GM23248 (cell line): ENCODE results near the gene ACTL10.

ENCODE experiments used
- EZH2 ChIP-seq: fragments of 200-600 bp; sonication (generic); IDR thresholded peaks from 2 replicates; pipeline ENCODE4 v1.6.1; 2018; ENCODE audit warnings: antibody characterized with exemption, mild to moderate bottlenecking; ENCODE audit not compliant: insufficient read depth, poor library complexity, severe bottlenecking
- EZH2phosphoT487 ChIP-seq: fragments of 200-600 bp; sonication (generic); IDR thresholded peaks from 2 replicates; pipeline ENCODE4 v1.6.1; 2018; ENCODE audit warnings: antibody characterized with exemption, moderate library complexity, mild to moderate bottlenecking, low read depth; ENCODE audit not compliant: insufficient read depth

DNA sequence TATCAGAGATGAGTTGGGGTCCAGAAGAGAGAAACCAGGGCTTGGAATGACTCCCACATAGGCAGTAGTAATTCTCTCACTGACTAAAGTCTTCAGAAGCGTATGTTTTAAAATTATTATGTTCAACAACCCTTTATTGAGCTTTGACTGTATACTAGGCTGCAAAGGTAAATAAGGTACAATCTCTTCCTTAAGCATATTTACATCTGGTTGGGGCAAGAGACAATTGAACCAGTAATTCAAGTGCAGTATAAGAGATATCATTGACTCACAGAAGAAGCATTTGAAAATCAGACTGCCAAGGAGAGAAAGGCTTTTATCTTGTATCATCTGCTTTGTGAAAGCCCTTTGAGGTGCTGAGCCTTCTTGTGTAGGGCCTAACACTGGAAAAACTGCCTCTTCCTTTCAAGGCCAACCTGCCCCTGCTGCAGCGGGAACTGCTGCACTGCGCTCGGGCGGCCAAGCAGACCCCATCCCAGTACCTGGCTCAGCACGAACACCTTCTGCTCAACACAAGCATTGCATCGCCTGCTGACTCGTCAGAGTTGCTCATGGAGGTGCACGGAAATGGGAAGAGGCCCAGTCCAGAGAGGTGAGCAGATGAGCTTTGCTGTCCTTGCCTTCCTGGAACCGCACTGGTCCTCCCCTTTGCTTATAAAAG is 43.9 kb upstream of the ACTL10 start:
- no peak for TF ChIP-seq EZH2phosphoT487
- no peak for TF ChIP-seq EZH2
